HUES48 (cell line): Measurements from ENCODE around the gene TFPI.
"Not testable (repeated sequence)": the region's sequence is repeated elsewhere in the genome, so short reads cannot be mapped to it uniquely, and the experiment has no call there.

Source experiments
- H3K27ac ChIP-seq: one replicate; pipeline ENCODE4 v1.7.0; 2013; ENCODE audit warnings: low read depth, low read length, inconsistent platforms
- H3K27me3 ChIP-seq: 2 replicates; pipeline ENCODE4 v1.6.1; 2013; ENCODE audit warnings: mild to moderate bottlenecking, low read length; ENCODE audit not compliant: control insufficient read depth, insufficient read depth
- H3K36me3 ChIP-seq: 2 replicates; pipeline ENCODE4 v1.6.1; 2013; ENCODE audit warnings: low read length; ENCODE audit not compliant: control insufficient read depth, insufficient read depth
- H3K4me1 ChIP-seq: 2 replicates; pipeline ENCODE4 v1.6.1; 2013; ENCODE audit warnings: mild to moderate bottlenecking, low read length; ENCODE audit not compliant: control insufficient read depth, insufficient read depth
- H3K4me3 ChIP-seq: 2 replicates; pipeline ENCODE4 v1.5.1; 2013; ENCODE audit warnings: mild to moderate bottlenecking, low read depth, low read length
- H3K9ac ChIP-seq: 2 replicates; pipeline ENCODE4 v1.6.1; 2013; ENCODE audit warnings: mild to moderate bottlenecking, low read depth, low read length, moderate library complexity
- H3K9me3 ChIP-seq: 2 replicates; pipeline ENCODE4 v1.6.1; 2013; ENCODE audit warnings: low read length; ENCODE audit not compliant: control insufficient read depth, insufficient read depth

The TFPI gene

DNA sequence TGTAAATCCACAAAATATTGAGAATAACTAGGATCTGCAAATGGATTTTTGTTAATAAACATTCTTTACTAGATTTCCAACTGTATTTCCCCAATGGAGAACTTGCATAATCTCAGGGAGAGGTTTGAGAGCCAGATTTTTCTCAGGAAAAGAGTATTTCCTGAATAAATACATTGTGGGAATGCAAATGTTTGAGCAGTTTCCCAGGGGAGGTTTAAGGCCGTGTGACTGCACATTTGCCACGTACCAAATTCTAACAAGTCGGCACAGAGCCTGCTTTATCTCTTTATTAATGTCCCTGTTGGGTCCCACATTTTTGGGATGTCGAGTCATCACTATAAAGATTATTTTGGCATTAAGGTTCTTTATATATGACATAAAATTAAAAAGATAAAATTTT lies 27.0 kb downstream of the TFPI start:
- H3K4me1 ChIP-seq: peaks cover 46% of the 10 kb centered on the region
- peak overlapping the region; percentile 84 for H3K27ac ChIP-seq
- no peaks in the 10 kb centered on the region for H3K36me3 ChIP-seq
- H3K4me3 ChIP-seq: no peak overlapping the region
- no peaks in the 10 kb centered on the region for H3K27me3 ChIP-seq
- H3K9me3 ChIP-seq: no peaks in the 10 kb centered on the region
- H3K9ac ChIP-seq: no peak overlapping the region

GRCh38 chr2:187526792-187527191 lies 27.4 kb downstream of the TFPI start:
- Histone ChIP-seq H3K27me3 (no peaks in the 10 kb centered on the region), H3K4me1 (peaks cover 46% of the 10 kb centered on the region), H3K9ac (no peak overlapping the region), H3K4me3 (no peak overlapping the region), H3K36me3 (no peaks in the 10 kb centered on the region), H3K9me3 (no peaks in the 10 kb centered on the region), H3K27ac (peak overlapping the region; percentile 84)

DNA sequence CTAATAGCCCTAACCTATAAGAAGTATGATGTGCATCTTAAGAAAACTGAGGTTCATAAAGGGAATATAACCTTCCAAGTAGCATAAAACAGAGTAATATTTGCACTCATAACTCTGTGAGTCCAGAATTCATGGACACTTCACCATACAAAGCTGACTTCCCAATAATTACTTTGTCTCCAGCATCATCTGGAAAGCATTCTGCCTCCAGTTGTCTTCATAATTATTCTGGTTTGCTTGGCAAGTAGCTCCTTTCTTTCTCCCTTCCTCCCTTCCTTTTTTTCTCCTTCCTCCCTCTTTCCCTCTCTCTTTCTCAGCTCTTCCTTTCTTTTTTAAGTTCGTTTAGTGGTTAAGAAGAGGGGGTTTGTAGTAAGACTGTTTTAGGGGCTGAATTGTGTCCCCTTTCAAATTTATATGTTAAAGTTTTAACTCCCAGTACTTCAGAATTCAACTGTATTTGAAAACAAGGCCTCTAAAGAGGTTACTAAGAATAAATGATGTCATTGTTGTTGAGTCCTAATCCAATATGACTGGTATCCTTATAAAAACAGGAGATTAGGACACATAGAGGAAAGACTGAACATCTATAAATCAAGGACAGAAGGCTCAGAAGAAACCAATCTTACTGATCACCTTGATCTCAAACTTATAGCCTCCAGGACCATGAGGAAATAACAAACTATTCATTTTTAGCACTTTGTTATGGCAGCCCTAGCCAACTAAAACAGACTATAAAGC lies 28.9 kb downstream of the TFPI start:
- H3K4me3 ChIP-seq: no peak overlapping the region
- H3K9ac ChIP-seq: no peak overlapping the region
- peaks cover 45% of the 10 kb centered on the region for H3K4me1 ChIP-seq
- no peaks in the 10 kb centered on the region for H3K27me3 ChIP-seq
- H3K27ac ChIP-seq: no peak overlapping the region
- no peaks in the 10 kb centered on the region for H3K9me3 ChIP-seq
- H3K36me3 ChIP-seq: no peaks in the 10 kb centered on the region

GRCh38 chr2:187523325-187523724 lies 30.9 kb downstream of the TFPI start:
- no peaks in the 10 kb centered on the region for H3K36me3 ChIP-seq
- no peaks in the 10 kb centered on the region; the same call in 1 of the 2 replicates for H3K9me3 ChIP-seq
- no peaks in the 10 kb centered on the region for H3K27me3 ChIP-seq
- peaks cover 41% of the 10 kb centered on the region for H3K4me1 ChIP-seq
- H3K9ac ChIP-seq: no peak overlapping the region
- no peak overlapping the region for H3K4me3 ChIP-seq
- no peak overlapping the region for H3K27ac ChIP-seq

DNA sequence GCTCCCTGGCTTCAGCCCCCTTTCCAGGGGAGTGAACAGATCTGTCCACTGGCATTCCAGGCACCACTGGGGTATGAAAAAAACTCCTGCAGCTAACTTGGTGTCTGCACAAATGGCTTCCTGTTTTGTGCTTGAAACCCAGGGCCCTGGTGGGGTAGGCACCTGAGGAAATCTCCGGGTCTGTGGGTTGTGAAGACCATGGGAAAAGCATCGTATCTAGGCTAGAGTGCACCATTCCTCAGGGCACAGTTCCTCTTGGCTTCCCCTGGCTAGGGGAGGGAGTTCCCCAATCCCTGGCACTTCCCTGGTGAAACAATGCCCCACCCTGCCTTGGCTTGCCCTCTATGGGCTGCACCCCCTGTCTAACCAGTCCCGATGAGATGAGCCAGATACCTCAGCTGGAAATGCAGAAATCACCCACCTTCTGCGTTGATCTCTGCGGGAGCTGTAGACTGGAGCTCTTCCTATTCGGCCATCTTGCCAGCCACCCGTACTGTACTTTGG lies 34.1 kb downstream of the TFPI start:
- H3K4me1 ChIP-seq: peaks cover 18% of the 10 kb centered on the region
- H3K27ac ChIP-seq: peak overlapping the region; percentile 83
- H3K9me3 ChIP-seq: peaks cover 3% of the 10 kb centered on the region; the same call in 1 of the 2 replicates
- H3K9ac ChIP-seq: peak overlapping the region; percentile 32; the same call in 1 of the 2 replicates
- H3K4me3 ChIP-seq: no peak overlapping the region
- H3K27me3 ChIP-seq: no peaks in the 10 kb centered on the region
- H3K36me3 ChIP-seq: no peaks in the 10 kb centered on the region

GRCh38 chr2:187519419-187520120 lies 34.7 kb downstream of the TFPI start:
- Histone ChIP-seq H3K4me1 (peaks cover 15% of the 10 kb centered on the region), H3K9me3 (peaks cover 3% of the 10 kb centered on the region; the same call in 1 of the 2 replicates), H3K27me3 (no peaks in the 10 kb centered on the region), H3K27ac (peak overlapping the region; percentile 83), H3K4me3 (no peak overlapping the region), H3K9ac (peak overlapping the region; percentile 32; the same call in 1 of the 2 replicates), H3K36me3 (no peaks in the 10 kb centered on the region)

GRCh38 chr2:187517750-187518361 lies 36.4 kb downstream of the TFPI start:
- not testable (repeated sequence) for H3K9me3 ChIP-seq, H3K9ac ChIP-seq, H3K4me1 ChIP-seq, H3K27ac ChIP-seq, H3K27me3 ChIP-seq, H3K4me3 ChIP-seq, H3K36me3 ChIP-seq

GRCh38 chr2:187516630-187517510 lies 37.4 kb downstream of the TFPI start:
- H3K4me1 ChIP-seq: peaks cover 12% of the 10 kb centered on the region
- not testable (repeated sequence) for H3K4me3 ChIP-seq, H3K27me3 ChIP-seq, H3K36me3 ChIP-seq, H3K9me3 ChIP-seq, H3K9ac ChIP-seq, H3K27ac ChIP-seq

- Histone ChIP-seq H3K9me3 (peaks cover 3% of the 10 kb centered on the region; the same call in 1 of the 2 replicates), H3K4me3 (no peak overlapping the region), H3K27me3 (no peaks in the 10 kb centered on the region), H3K27ac (no peak overlapping the region), H3K9ac (no peak overlapping the region), H3K36me3 (no peaks in the 10 kb centered on the region), H3K4me1 (peaks cover 30% of the 10 kb centered on the region)
These were observed 39.3 kb downstream of the TFPI start for GRCh38 chr2:187514930-187515329.

GRCh38 chr2:187514235-187514829 lies 39.9 kb downstream of the TFPI start:
- not testable (repeated sequence) for H3K4me3 ChIP-seq, H3K27me3 ChIP-seq, H3K36me3 ChIP-seq, H3K9me3 ChIP-seq, H3K27ac ChIP-seq, H3K9ac ChIP-seq
- peaks cover 29% of the 10 kb centered on the region for H3K4me1 ChIP-seq
